PFSK-1 (cell line): ENCODE results near the gene HDHD3. TPM values are rescaled to one million over a fixed set of nuclear protein-coding genes. Genes with fewer than 3 reads are reported as not detected.

ENCODE experiments used
- FOXP2 ChIP-seq: optimal IDR thresholded peaks from 2 replicates; pipeline ENCODE3; 2011; ENCODE audit warnings: borderline replicate concordance, control low read depth, inconsistent platforms; ENCODE audit not compliant: insufficient read depth; ENCODE audit errors: extremely low read length, extremely low read depth
- POLR2AphosphoS5 ChIP-seq: IDR thresholded peaks from 2 replicates; pipeline ENCODE4 v1.6.1; 2012; ENCODE audit warnings: low read depth, mild to moderate bottlenecking, control low read depth, low read length, moderate library complexity
- REST ChIP-seq, 2 experiments: IDR thresholded peaks; 2 replicates each; pipeline versions ENCODE4 v1.6.1 to v1.8.0; 2011 to 2012; ENCODE audit warnings: low read depth in 2 of 2, low read length in 2 of 2, control low read depth in 1 of 2, inconsistent platforms in 1 of 2, mild to moderate bottlenecking in 1 of 2, moderate library complexity in 1 of 2; ENCODE audit not compliant: insufficient read depth in 1 of 2
- SIN3A ChIP-seq: IDR thresholded peaks from 2 replicates; pipeline ENCODE4 v1.6.1; 2012; ENCODE audit warnings: mild to moderate bottlenecking, low read length, moderate library complexity, borderline replicate concordance; ENCODE audit not compliant: insufficient read depth
- TAF1 ChIP-seq: IDR thresholded peaks from 2 replicates; pipeline ENCODE4 v1.6.1; 2012; ENCODE audit warnings: low read length, control low read depth, borderline replicate concordance; ENCODE audit not compliant: insufficient read depth
- polyA plus RNA-seq: library from polyadenylated mRNA; unstranded; fragments of >200 nt; gene quantifications from one replicate; pipeline ENCODE4 v1.2.1, GENCODE V29; 2012; ENCODE audit warnings: low read depth, missing spikeins; ENCODE audit not compliant: insufficient read length

The HDHD3 gene
- 26.7 TPM for polyA plus RNA-seq

- no peak for TF ChIP-seq FOXP2
- TF ChIP-seq POLR2AphosphoS5 = peak; percentile 69; the same call in 1 of the 2 replicates
- TF ChIP-seq TAF1 = peak; percentile 55; the same call in 1 of the 2 replicates
Measured at GRCh38 chr9:113376634-113377567, at the start of gene HDHD3. HDHD3 (minus strand) TSS chr9:113376986; CDS start chr9:113374354, 2,632 bp downstream.

GRCh38 chr9:113425072-113425471, 48.3 kb upstream of the HDHD3 start:
- TF ChIP-seq TAF1 = no peak
- TF ChIP-seq POLR2AphosphoS5 = no peak
- no peak for TF ChIP-seq FOXP2
- TF ChIP-seq SIN3A = no peak
- no peak for TF ChIP-seq REST (IDR thresholded peaks at IDR 0.05; ENCODE audit: insufficient read depth in 1 of 2, low read depth in 2 of 2, low read length in 2 of 2)

GRCh38 chr9:113421726-113422125, 44.9 kb upstream of the HDHD3 start:
- TF ChIP-seq FOXP2 (no peak), REST (IDR thresholded peaks at IDR 0.05; ENCODE audit: insufficient read depth in 1 of 2, low read depth in 2 of 2, low read length in 2 of 2) (no peak), TAF1 (no peak)

GRCh38 chr9:113417370-113417769, 40.6 kb upstream of the HDHD3 start:
- TF ChIP-seq FOXP2 (no peak), TAF1 (no peak), REST (IDR thresholded peaks at IDR 0.05; ENCODE audit: insufficient read depth in 1 of 2, low read depth in 2 of 2, low read length in 2 of 2) (no peak)

- TF ChIP-seq FOXP2 = no peak
- TF ChIP-seq REST (IDR thresholded peaks at IDR 0.05; ENCODE audit: insufficient read depth in 1 of 2, low read depth in 2 of 2, low read length in 2 of 2) = no peak
- TF ChIP-seq TAF1 = no peak
- no peak for TF ChIP-seq SIN3A
- TF ChIP-seq POLR2AphosphoS5 = no peak
Measured at GRCh38 chr9:113416149-113416721, 39.4 kb upstream of the HDHD3 start.
